Endothelial cell (in vitro differentiated cells): ENCODE data around the gene NCF2. TPM values are rescaled to one million over a fixed set of nuclear protein-coding genes. Genes with fewer than 3 reads are reported as not detected.

Experiments used
- DNase-seq: peaks from one replicate; pipeline ENCODE4 v3.0.0; 2021; ENCODE audit warnings: low spot score
- H3K27ac Mint-ChIP-seq: one replicate; pipeline ENCODE4 v1.8.0; 2021; ENCODE audit warnings: mixed read lengths, inconsistent platforms; ENCODE audit not compliant: unreplicated experiment
- H3K27me3 Mint-ChIP-seq: one replicate; pipeline ENCODE4 v1.8.0; 2021; ENCODE audit warnings: mild to moderate bottlenecking, moderate library complexity, mixed read lengths, inconsistent platforms; ENCODE audit not compliant: unreplicated experiment
- H3K36me3 Mint-ChIP-seq: one replicate; pipeline ENCODE4 v1.8.0; 2021; ENCODE audit warnings: mild to moderate bottlenecking, low read depth, mixed read lengths, inconsistent platforms; ENCODE audit not compliant: unreplicated experiment
- H3K4me1 Mint-ChIP-seq: one replicate; pipeline ENCODE4 v1.8.0; 2021; ENCODE audit warnings: mild to moderate bottlenecking, mixed read lengths, inconsistent platforms; ENCODE audit not compliant: unreplicated experiment
- H3K4me3 Mint-ChIP-seq: one replicate; pipeline ENCODE4 v1.8.0; 2021; ENCODE audit warnings: mild to moderate bottlenecking, mixed read lengths, inconsistent platforms; ENCODE audit not compliant: unreplicated experiment
- H3K9me3 Mint-ChIP-seq: one replicate; pipeline ENCODE4 v1.8.0; 2021; ENCODE audit warnings: mixed read lengths, inconsistent platforms; ENCODE audit not compliant: unreplicated experiment
- CTCF ChIP-seq: fragments of 200-600 bp; sonication (generic); IDR thresholded peaks from one replicate; pipeline ENCODE4 v1.5.0; 2021; ENCODE audit warnings: antibody characterized with exemption; ENCODE audit not compliant: unreplicated experiment
- total RNA-seq: library from RNA; stranded (reverse); fragmentation: NEBNext Ultra II Directional; extraction: Animal tissue kit (Norgen Biotek cat#: 25700); gene quantifications from one replicate; pipeline ENCODE4 v1.2.1, GENCODE V29; 2021; ENCODE audit not compliant: unreplicated experiment

Gene NCF2
- total RNA-seq, 1 donor from 2014 or later = 0.67 TPM

DNA sequence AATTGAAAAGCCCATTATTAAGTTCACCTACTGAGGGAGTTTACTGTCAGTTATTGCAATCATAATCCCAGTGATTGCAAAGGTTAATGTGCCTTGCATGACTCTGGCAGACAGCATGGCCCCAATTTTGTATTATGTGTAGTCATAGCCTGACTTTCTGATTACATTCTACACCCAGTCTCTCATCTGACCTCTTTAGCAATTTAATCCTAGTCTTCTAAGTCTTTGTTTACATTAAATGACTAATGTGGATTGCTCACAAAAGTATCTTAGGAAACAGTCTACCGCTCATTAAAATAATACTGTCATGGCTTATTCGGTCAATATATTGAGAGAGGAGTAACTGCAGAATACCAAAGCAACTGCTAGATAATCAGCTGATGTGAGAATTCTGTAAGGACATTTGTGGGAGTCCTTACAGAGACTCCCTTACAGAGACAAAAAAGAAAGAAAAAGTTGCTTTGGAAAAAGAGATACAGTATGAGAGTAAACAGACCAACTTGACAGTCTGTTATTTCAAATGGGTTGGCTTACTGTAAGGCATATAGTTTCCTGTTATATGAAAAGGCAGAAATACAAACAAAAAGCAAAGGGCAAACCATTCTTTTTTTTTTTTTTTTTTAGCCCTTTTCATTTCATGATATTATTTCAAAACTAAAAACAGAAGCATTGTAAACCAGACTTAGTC lies 75.1 kb downstream of the NCF2 start:
- Mint-ChIP-seq H3K4me3 (no peak overlapping the region), H3K9me3 (no peaks in the 10 kb centered on the region), H3K27me3 (no peaks in the 10 kb centered on the region), H3K36me3 (no peaks in the 10 kb centered on the region), H3K27ac (no peak overlapping the region), H3K4me1 (peaks cover 6% of the 10 kb centered on the region)
- no peak for DNase-seq
- no peak for TF ChIP-seq CTCF

- Mint-ChIP-seq H3K27me3 (no peaks in the 10 kb centered on the region), H3K36me3 (no peaks in the 10 kb centered on the region), H3K27ac (no peak overlapping the region), H3K9me3 (no peaks in the 10 kb centered on the region), H3K4me3 (no peak overlapping the region), H3K4me1 (peaks cover 6% of the 10 kb centered on the region)
- DNase-seq = no peak
- TF ChIP-seq CTCF = no peak
Measured at GRCh38 chr1:183514235-183514634, 76.0 kb downstream of the NCF2 start.

DNA sequence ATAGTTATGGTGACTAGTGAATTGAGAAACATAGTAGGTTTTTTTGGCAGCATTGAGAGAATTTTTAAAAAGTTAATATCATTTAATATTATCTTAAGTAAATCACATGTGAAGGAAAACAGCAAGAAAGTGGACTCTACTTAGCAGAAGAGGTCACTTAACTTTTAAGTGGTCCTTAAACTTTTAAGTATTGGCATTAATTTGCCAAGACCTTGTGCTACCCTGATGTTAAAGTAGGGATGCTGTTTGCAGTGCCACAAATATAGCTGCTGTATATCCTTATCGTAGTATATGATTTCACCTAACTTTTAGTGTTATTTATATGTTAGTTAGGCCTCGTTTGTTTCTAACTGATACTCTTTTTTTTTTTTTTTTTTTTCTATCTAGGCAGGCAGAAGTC lies 77.8 kb downstream of the NCF2 start:
- Mint-ChIP-seq H3K27ac (no peak overlapping the region), H3K4me1 (peaks cover 6% of the 10 kb centered on the region), H3K27me3 (no peaks in the 10 kb centered on the region), H3K4me3 (no peak overlapping the region), H3K9me3 (no peaks in the 10 kb centered on the region), H3K36me3 (no peaks in the 10 kb centered on the region)
- DNase-seq = no peak
- no peak for TF ChIP-seq CTCF

DNA sequence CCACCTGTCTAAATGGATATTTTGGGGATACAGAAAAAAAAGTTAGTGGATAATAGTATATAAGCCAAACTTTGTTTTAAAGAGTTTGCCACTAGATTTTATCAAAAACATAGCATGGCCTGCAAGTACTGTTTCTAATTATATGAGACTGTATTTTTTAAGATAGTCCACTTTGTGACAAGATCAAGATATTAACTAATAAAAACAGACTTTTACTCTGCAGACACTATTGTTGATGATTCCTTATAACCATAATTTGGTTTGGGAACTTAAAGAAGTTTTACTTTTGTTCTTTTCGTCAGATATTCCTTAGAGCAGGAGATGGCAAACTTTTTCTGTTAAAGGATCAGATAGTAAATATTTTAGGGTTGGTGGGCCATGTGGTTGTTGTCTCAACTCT lies 81.6 kb downstream of the NCF2 start:
- Mint-ChIP-seq H3K27me3 (no peaks in the 10 kb centered on the region), H3K4me1 (peaks cover 6% of the 10 kb centered on the region), H3K9me3 (no peaks in the 10 kb centered on the region), H3K36me3 (no peaks in the 10 kb centered on the region), H3K27ac (no peak overlapping the region), H3K4me3 (no peak overlapping the region)
- no peak for DNase-seq
- no peak for TF ChIP-seq CTCF

GRCh38 chr1:183506561-183506960 lies 83.7 kb downstream of the NCF2 start:
- no peak for DNase-seq
- Mint-ChIP-seq H3K27ac (no peak overlapping the region), H3K4me1 (peaks cover 2% of the 10 kb centered on the region), H3K36me3 (no peaks in the 10 kb centered on the region), H3K4me3 (no peak overlapping the region), H3K9me3 (no peaks in the 10 kb centered on the region), H3K27me3 (no peaks in the 10 kb centered on the region)
- no peak for TF ChIP-seq CTCF

Other genes with a start within 250 kb of the NCF2 start
- 1.7 TPM for gene NMNAT2, start 172.1 kb downstream of the NCF2 start, total RNA-seq
- 70.2 TPM for gene SMG7, start 118.0 kb downstream of the NCF2 start, total RNA-seq
- 142 TPM for gene ARPC5, start 45.3 kb upstream of the NCF2 start, total RNA-seq
- gene APOBEC4, start 62.9 kb upstream of the NCF2 start, total RNA-seq = not detected
- gene RGL1, start 214.7 kb upstream of the NCF2 start, total RNA-seq = 60.7 TPM